WERI-Rb-1 (cell line): ENCODE measurements around the gene MED12.

ENCODE experiments used
- DNase-seq: peaks from one replicate; pipeline ENCODE4 v3.0.0-alpha.2; 2020
- H3K27ac ChIP-seq: fragments of 250-450 bp; sonication (Bioruptor Pico); 2 replicates; pipeline ENCODE4 v1.5.1; 2020; ENCODE audit warnings: mild to moderate bottlenecking, moderate library complexity
- H3K27me3 ChIP-seq: fragments of 250-450 bp; sonication (Bioruptor Pico); 2 replicates; pipeline ENCODE4 v1.5.1; 2021; ENCODE audit warnings: mild to moderate bottlenecking, low read depth, moderate library complexity; ENCODE audit not compliant: insufficient read depth, severe bottlenecking
- H3K36me3 ChIP-seq: fragments of 250-450 bp; sonication (Bioruptor Pico); 2 replicates; pipeline ENCODE4 v1.5.1; 2020; ENCODE audit warnings: mild to moderate bottlenecking, moderate library complexity
- H3K4me3 ChIP-seq: 2 replicates; pipeline ENCODE4 v1.5.1; 2011; ENCODE audit warnings: low read depth, mild to moderate bottlenecking, control low read depth, low read length
- H3K9me3 ChIP-seq: fragments of 250-450 bp; sonication (Bioruptor Pico); 2 replicates; pipeline ENCODE4 v1.5.1; 2021; ENCODE audit warnings: mild to moderate bottlenecking, moderate library complexity; ENCODE audit not compliant: severe bottlenecking
- CTCF ChIP-seq: IDR thresholded peaks from 2 replicates; pipeline ENCODE4 v1.5.1; 2011; ENCODE audit warnings: low read depth, mild to moderate bottlenecking, control low read depth, inconsistent platforms, low read length

MED12 gene

GRCh38 chrX:71166461-71166860 is 48.1 kb downstream of the MED12 start:
- Histone ChIP-seq H3K4me3 (no peak overlapping the region), H3K36me3 (no peaks in the 10 kb centered on the region), H3K27ac (no peak overlapping the region), H3K27me3 (peaks cover 2% of the 10 kb centered on the region), H3K9me3 (no peaks in the 10 kb centered on the region)
- no peak for TF ChIP-seq CTCF
- DNase-seq, result no peak

- H3K36me3 ChIP-seq, result no peaks in the 10 kb centered on the region
- DNase-seq, result no peak
- no peak for TF ChIP-seq CTCF
- H3K27ac ChIP-seq, result no peak overlapping the region
- H3K27me3 ChIP-seq, result peaks cover 2% of the 10 kb centered on the region
- no peaks in the 10 kb centered on the region for H3K9me3 ChIP-seq
- no peak overlapping the region for H3K4me3 ChIP-seq
These were observed 48.8 kb downstream of the MED12 start for GRCh38 chrX:71167031-71167781.

- TF ChIP-seq CTCF, result no peak
- Histone ChIP-seq H3K27ac (no peak overlapping the region), H3K9me3 (no peaks in the 10 kb centered on the region), H3K36me3 (no peaks in the 10 kb centered on the region), H3K27me3 (peaks cover 2% of the 10 kb centered on the region), H3K4me3 (no peak overlapping the region)
- no peak for DNase-seq
These were observed 49.7 kb downstream of the MED12 start for GRCh38 chrX:71168134-71168533.

- no peak overlapping the region for H3K4me3 ChIP-seq
- no peaks in the 10 kb centered on the region for H3K36me3 ChIP-seq
- DNase-seq, result no peak
- TF ChIP-seq CTCF, result no peak
- no peak overlapping the region for H3K27ac ChIP-seq
- no peaks in the 10 kb centered on the region for H3K9me3 ChIP-seq
- H3K27me3 ChIP-seq, result peaks cover 2% of the 10 kb centered on the region
These were observed 51.2 kb downstream of the MED12 start for GRCh38 chrX:71169586-71169985.

GRCh38 chrX:71170660-71171059 is 52.3 kb downstream of the MED12 start:
- no peaks in the 10 kb centered on the region for H3K36me3 ChIP-seq
- no peak overlapping the region for H3K4me3 ChIP-seq
- H3K9me3 ChIP-seq, result no peaks in the 10 kb centered on the region
- no peak for DNase-seq
- peaks cover 3% of the 10 kb centered on the region for H3K27me3 ChIP-seq
- TF ChIP-seq CTCF, result no peak
- no peak overlapping the region for H3K27ac ChIP-seq
